ENCODE data around the gene RACK1. TPM values are rescaled to one million over a fixed set of nuclear protein-coding genes. Genes with fewer than 3 reads are reported as not detected.

The RACK1 gene
- total and polyA plus RNA-seq, 2 of the 13 experiments (the other 11 are each of a cell fraction or from before 2014, with no cell fraction given): 2,514 to 6,141 TPM

DNA sequence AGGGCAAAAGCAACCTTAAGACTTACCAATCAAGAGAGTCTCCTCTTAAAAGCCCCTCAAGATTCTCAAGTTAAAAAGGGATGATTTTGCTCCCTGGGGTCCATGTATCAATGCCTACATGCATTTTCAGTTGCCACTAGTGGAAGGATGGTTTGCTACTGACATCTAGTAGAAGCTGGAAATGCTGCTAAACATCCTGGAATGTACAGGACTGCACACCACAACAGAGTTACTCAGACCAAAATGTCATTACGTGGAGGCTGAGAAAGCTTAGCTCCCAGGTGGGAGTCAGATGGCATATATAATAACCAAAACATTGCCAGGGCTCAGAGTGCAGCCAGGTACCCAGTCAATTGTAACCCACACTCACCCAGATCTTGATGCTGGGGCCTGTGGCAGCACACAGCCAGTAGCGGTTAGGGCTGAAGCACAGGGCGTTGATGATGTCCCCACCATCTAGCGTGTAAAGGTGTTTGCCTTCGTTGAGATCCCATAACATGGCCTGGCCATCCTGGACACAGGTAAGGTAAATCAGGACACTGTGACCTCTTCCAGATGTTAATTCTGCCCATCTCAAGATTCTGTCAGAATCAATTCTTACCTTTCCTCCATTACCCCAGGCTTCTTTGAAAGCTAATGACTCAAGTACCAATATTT lies 5.8 kb downstream of the RACK1 start:
- Histone ChIP-seq H3K36me3 (replicated peaks in 1 of 2; ENCODE audit: control insufficient read depth in 1 of 2, insufficient read depth in 2 of 2, low read length in 2 of 2) (peaks cover 24 to 75% of the 10 kb centered on the region in 2 experiments), H3K27me3 (ENCODE audit: control insufficient read depth in 1 of 2, insufficient read depth in 2 of 2, low read length in 2 of 2) (no peaks in the 10 kb centered on the region; a peak in 1 of 5 replicates), H3K9me3 (ENCODE audit: low read length) (no peaks in the 10 kb centered on the region), H3K27ac (ENCODE audit: extremely low read length, insufficient read depth, low read length) (no peak overlapping the region), H3K4me3 (replicated peaks in 1 of 3; ENCODE audit: insufficient read depth in 1 of 3, low read depth in 2 of 3, low read length in 3 of 3) (no peak overlapping the region), H3K4me1 (ENCODE audit: insufficient read depth, low read length) (peaks cover 42% of the 10 kb centered on the region), H3K9ac (ENCODE audit: insufficient read depth, low read depth, low read length) (no peak overlapping the region), H2AFZ (ENCODE audit: low read length) (no peak overlapping the region), H4K20me1 (ENCODE audit: insufficient read depth, low read length) (peaks cover 65% of the 10 kb centered on the region), H3K4me2 (ENCODE audit: low read depth, low read length) (no peak overlapping the region), H3K79me2 (ENCODE audit: insufficient read depth, low read length) (peaks cover 23% of the 10 kb centered on the region)
- ATAC-seq (no peak), DNase-seq (ENCODE audit: low spot score) (no peak), FAIRE-seq (no peak)
- intact Hi-C loops (cut with micrococcal nuclease; ENCODE audit: unreplicated experiment): no loop called here
- peak in 1 of 2 experiments; percentile 53; a peak in 1 of 4 replicates for TF ChIP-seq POLR2A (IDR thresholded peaks at IDR 0.05; ENCODE audit: insufficient read depth in 1 of 2, low read depth in 2 of 2, low read length in 2 of 2)
- TF ChIP-seq, protein P1, sequence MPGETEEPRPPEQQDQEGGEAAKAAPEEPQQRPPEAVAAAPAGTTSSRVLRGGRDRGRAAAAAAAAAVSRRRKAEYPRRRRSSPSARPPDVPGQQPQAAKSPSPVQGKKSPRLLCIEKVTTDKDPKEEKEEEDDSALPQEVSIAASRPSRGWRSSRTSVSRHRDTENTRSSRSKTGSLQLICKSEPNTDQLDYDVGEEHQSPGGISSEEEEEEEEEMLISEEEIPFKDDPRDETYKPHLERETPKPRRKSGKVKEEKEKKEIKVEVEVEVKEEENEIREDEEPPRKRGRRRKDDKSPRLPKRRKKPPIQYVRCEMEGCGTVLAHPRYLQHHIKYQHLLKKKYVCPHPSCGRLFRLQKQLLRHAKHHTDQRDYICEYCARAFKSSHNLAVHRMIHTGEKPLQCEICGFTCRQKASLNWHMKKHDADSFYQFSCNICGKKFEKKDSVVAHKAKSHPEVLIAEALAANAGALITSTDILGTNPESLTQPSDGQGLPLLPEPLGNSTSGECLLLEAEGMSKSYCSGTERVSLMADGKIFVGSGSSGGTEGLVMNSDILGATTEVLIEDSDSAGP (CRISPR knock-in tag; IDR thresholded peaks at IDR 0.05; ENCODE audit: borderline replicate concordance): no peak
- no peak for TF ChIP-seq ZFP82 (CRISPR knock-in tag; IDR thresholded peaks at IDR 0.05; ENCODE audit: borderline replicate concordance)
- WGBS (ENCODE audit: low lambda C conversion rate): 97% methylated on average over 4 of the region's 5 CpGs
- ChIA-PET POLR2A (interaction anchor here (1.3 kb wide), 1 partner anchor 14 kb away, joined by 3 read pairs; the partner anchor contains the start of gene TRIM41), CTCF (ENCODE audit: low intra/inter-chr PET ratio, low total read pairs) (no interaction called here)
- in situ Hi-C loops (cut with HindIII; ENCODE audit: extremely low pct_ligation_motif_present, low pct_unique_long_range_greater_than_20kb): no loop called here
- BruUV-seq (replicated peaks): TSS peak; percentile 0

DNA sequence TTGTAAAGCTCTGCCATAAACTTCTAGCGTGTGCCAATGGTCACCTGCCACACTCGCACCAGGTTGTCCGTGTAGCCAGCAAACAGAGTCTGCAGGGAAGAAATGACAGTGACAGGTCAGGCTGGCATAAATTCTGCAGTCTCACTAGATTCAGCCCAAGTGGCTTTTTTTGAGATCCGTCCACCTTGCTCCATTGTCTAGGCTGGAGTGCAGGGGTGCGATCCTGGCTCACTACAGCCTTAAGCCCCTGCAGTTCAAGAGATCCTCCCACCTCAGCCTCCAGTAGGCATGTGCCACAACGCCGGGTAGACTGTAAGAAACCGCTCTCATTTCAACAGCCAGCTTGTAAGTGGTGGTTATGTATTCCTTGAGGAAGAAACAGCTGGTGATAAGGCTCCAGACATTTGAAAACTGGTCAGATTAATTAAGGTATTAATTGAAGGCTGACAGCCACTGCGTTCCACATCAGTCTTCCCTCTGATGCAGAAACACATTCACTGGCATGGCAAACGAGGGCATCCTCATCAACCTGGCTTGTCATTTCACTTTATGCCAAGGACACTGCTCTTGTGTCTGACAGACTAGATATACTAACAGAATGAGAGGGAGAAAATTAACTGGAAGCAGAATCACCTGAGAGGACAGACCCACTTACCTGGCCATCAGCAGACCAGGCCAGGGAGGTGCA lies 6.6 kb downstream of the RACK1 start:
- in situ Hi-C loops (cut with HindIII; ENCODE audit: extremely low pct_ligation_motif_present, low pct_unique_long_range_greater_than_20kb): no loop called here
- WGBS (ENCODE audit: low lambda C conversion rate): 90% methylated on average over 10 of the region's 10 CpGs
- H3K9ac ChIP-seq (ENCODE audit: insufficient read depth, low read depth, low read length): no peak overlapping the region
- FAIRE-seq (no peak), ATAC-seq (no peak), DNase-seq (ENCODE audit: low spot score) (no peak)
- H3K4me3 ChIP-seq (replicated peaks in 1 of 3; ENCODE audit: insufficient read depth in 1 of 3, low read depth in 2 of 3, low read length in 3 of 3): no peak overlapping the region
- H4K20me1 ChIP-seq (ENCODE audit: insufficient read depth, low read length): peaks cover 57% of the 10 kb centered on the region
- H3K27me3 ChIP-seq (ENCODE audit: control insufficient read depth in 1 of 2, insufficient read depth in 2 of 2, low read length in 2 of 2): no peaks in the 10 kb centered on the region
- TF ChIP-seq ATF1 (CRISPR knock-in tag; IDR thresholded peaks at IDR 0.05) (no peak), U2AF1 (optimal IDR thresholded peaks at IDR 0.05; ENCODE audit: low read depth, low read length) (peak; percentile 39), NR2F2 (IDR thresholded peaks at IDR 0.05; ENCODE audit: borderline replicate concordance, low read depth) (no peak), MIER3 (CRISPR knock-in tag; IDR thresholded peaks at IDR 0.05; ENCODE audit: borderline replicate concordance) (no peak), AGO2 (optimal IDR thresholded peaks at IDR 0.05; ENCODE audit: low read depth, low read length) (peak; percentile 22), POLR2A (IDR thresholded peaks at IDR 0.05; ENCODE audit: insufficient read depth in 1 of 2, low read depth in 2 of 2, low read length in 2 of 2) (peak; percentile 17 to 20; a peak in 3 of 4 replicates), FIP1L1 (IDR thresholded peaks at IDR 0.05; ENCODE audit: borderline replicate concordance, insufficient read depth, low read depth, low read length) (no peak), PCBP1 (IDR thresholded peaks at IDR 0.05; ENCODE audit: borderline replicate concordance, low read depth, low read length) (no peak), RBM22 (optimal IDR thresholded peaks at IDR 0.05; ENCODE audit: low read length) (peak; percentile 62)
- TF ChIP-seq, protein P2, sequence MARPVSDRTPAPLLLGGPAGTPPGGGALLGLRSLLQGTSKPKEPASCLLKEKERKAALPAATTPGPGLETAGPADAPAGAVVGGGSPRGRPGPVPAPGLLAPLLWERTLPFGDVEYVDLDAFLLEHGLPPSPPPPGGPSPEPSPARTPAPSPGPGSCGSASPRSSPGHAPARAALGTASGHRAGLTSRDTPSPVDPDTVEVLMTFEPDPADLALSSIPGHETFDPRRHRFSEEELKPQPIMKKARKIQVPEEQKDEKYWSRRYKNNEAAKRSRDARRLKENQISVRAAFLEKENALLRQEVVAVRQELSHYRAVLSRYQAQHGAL (CRISPR knock-in tag; IDR thresholded peaks at IDR 0.05; ENCODE audit: not compliant biosample characterization): no peak
- no peak overlapping the region for H2AFZ ChIP-seq (ENCODE audit: low read length)
- peaks cover 28 to 75% of the 10 kb centered on the region in 2 experiments for H3K36me3 ChIP-seq (replicated peaks in 1 of 2; ENCODE audit: control insufficient read depth in 1 of 2, insufficient read depth in 2 of 2, low read length in 2 of 2)
- intact Hi-C loops (cut with micrococcal nuclease; ENCODE audit: unreplicated experiment): no loop called here
- CTCF ChIA-PET (ENCODE audit: low intra/inter-chr PET ratio, low total read pairs): no interaction called here
- H3K4me2 ChIP-seq (ENCODE audit: low read depth, low read length): no peak overlapping the region
- peaks cover 37% of the 10 kb centered on the region for H3K4me1 ChIP-seq (ENCODE audit: insufficient read depth, low read length)
- H3K79me2 ChIP-seq (ENCODE audit: insufficient read depth, low read length): peaks cover 15% of the 10 kb centered on the region
- no peak overlapping the region for H3K27ac ChIP-seq (ENCODE audit: extremely low read length, insufficient read depth, low read length)
- no peaks in the 10 kb centered on the region for H3K9me3 ChIP-seq (ENCODE audit: low read length)
- POLR2A ChIA-PET: interaction anchor here (1.1 kb wide), 1 partner anchor 14 kb away, joined by 4 read pairs; the partner anchor contains the start of gene TRIM41
- BruUV-seq (replicated peaks): no TSS peak

Data from HepG2 (cell line).